HEK293 (cell line): Measurements from ENCODE around the gene ZBTB18.

ENCODE experiments used
- HIC1 ChIP-seq: fragments of 450-650 bp; formaldehyde crosslinking; IDR thresholded peaks from 2 replicates; pipeline ENCODE4 v1.5.1; 2016; ENCODE audit warnings: missing biosample characterization, missing genetic modification characterization
- KLF16 ChIP-seq: fragments of 450-650 bp; formaldehyde crosslinking; IDR thresholded peaks from 2 replicates; pipeline ENCODE4 v1.5.1; 2017; ENCODE audit warnings: missing biosample characterization, missing genetic modification characterization
- MYNN ChIP-seq: fragments of 450-650 bp; formaldehyde crosslinking; IDR thresholded peaks from 2 replicates; pipeline ENCODE4 v1.5.1; 2016; ENCODE audit warnings: missing biosample characterization, missing genetic modification characterization, borderline replicate concordance
- PRDM6 ChIP-seq: fragments of 450-650 bp; formaldehyde crosslinking; IDR thresholded peaks from 2 replicates; pipeline ENCODE4 v1.5.1; 2017; ENCODE audit warnings: missing biosample characterization, missing genetic modification characterization
- SP3 ChIP-seq: fragments of 450-650 bp; formaldehyde crosslinking; IDR thresholded peaks from 2 replicates; pipeline ENCODE4 v1.5.1; 2016; ENCODE audit warnings: missing biosample characterization, missing genetic modification characterization
- TCF7L2 ChIP-seq: IDR thresholded peaks from 2 replicates; pipeline ENCODE4 v1.6.1; 2011; ENCODE audit warnings: low read depth, mild to moderate bottlenecking, inconsistent platforms, low read length, moderate library complexity, borderline replicate concordance
- WT1 ChIP-seq: fragments of 450-650 bp; formaldehyde crosslinking; IDR thresholded peaks from 2 replicates; pipeline ENCODE4 v1.5.1; 2016; ENCODE audit warnings: missing biosample characterization, missing genetic modification characterization
- YY1 ChIP-seq: fragments of 450-650 bp; formaldehyde crosslinking; IDR thresholded peaks from 2 replicates; pipeline ENCODE4 v1.5.1; 2018; ENCODE audit warnings: missing biosample characterization, missing genetic modification characterization
- ZBTB48 ChIP-seq: fragments of 450-650 bp; formaldehyde crosslinking; IDR thresholded peaks from 2 replicates; pipeline ENCODE4 v1.5.1; 2016; ENCODE audit warnings: missing biosample characterization, missing genetic modification characterization
- ZBTB7A ChIP-seq: fragments of 450-650 bp; formaldehyde crosslinking; IDR thresholded peaks from 2 replicates; pipeline ENCODE4 v1.5.1; 2016; ENCODE audit warnings: low read depth, missing biosample characterization, missing genetic modification characterization
- ZEB2 ChIP-seq: fragments of 450-650 bp; formaldehyde crosslinking; IDR thresholded peaks from 2 replicates; pipeline ENCODE4 v1.5.1; 2016; ENCODE audit warnings: missing biosample characterization, missing genetic modification characterization
- ZFHX2 ChIP-seq: fragments of 450-650 bp; formaldehyde crosslinking; conservative IDR thresholded peaks from 2 replicates; pipeline ENCODE4 v1.5.1; 2016; ENCODE audit warnings: missing biosample characterization, missing genetic modification characterization
- ZFP3 ChIP-seq: fragments of 450-650 bp; formaldehyde crosslinking; IDR thresholded peaks from 2 replicates; pipeline ENCODE4 v1.5.1; 2016; ENCODE audit warnings: low read depth, missing biosample characterization, missing genetic modification characterization
- ZNF121 ChIP-seq: fragments of 450-650 bp; formaldehyde crosslinking; IDR thresholded peaks from 2 replicates; pipeline ENCODE4 v1.5.1; 2016; ENCODE audit warnings: missing biosample characterization, missing genetic modification characterization
- ZNF138 ChIP-seq: fragments of 450-650 bp; formaldehyde crosslinking; IDR thresholded peaks from 2 replicates; pipeline ENCODE4 v1.5.1; 2016; ENCODE audit warnings: missing biosample characterization, missing genetic modification characterization, borderline replicate concordance
- ZNF140 ChIP-seq: fragments of 450-650 bp; formaldehyde crosslinking; IDR thresholded peaks from 2 replicates; pipeline ENCODE4 v1.5.1; 2016; ENCODE audit warnings: missing biosample characterization, missing genetic modification characterization
- ZNF146 ChIP-seq: fragments of 450-650 bp; formaldehyde crosslinking; IDR thresholded peaks from 2 replicates; pipeline ENCODE4 v1.5.1; 2016; ENCODE audit warnings: missing biosample characterization, missing genetic modification characterization
- ZNF175 ChIP-seq: fragments of 450-650 bp; formaldehyde crosslinking; IDR thresholded peaks from 2 replicates; pipeline ENCODE4 v1.5.1; 2016; ENCODE audit warnings: missing biosample characterization, missing genetic modification characterization
- ZNF202 ChIP-seq: fragments of 450-650 bp; formaldehyde crosslinking; IDR thresholded peaks from 2 replicates; pipeline ENCODE4 v1.5.1; 2016; ENCODE audit warnings: missing biosample characterization, missing genetic modification characterization, borderline replicate concordance
- ZNF211 ChIP-seq: fragments of 450-650 bp; formaldehyde crosslinking; IDR thresholded peaks from 2 replicates; pipeline ENCODE4 v1.5.1; 2016; ENCODE audit warnings: low read depth, missing biosample characterization, missing genetic modification characterization
- ZNF223 ChIP-seq: fragments of 450-650 bp; formaldehyde crosslinking; IDR thresholded peaks from 2 replicates; pipeline ENCODE4 v1.5.1; 2016; ENCODE audit warnings: missing biosample characterization, missing genetic modification characterization
- ZNF266 ChIP-seq: fragments of 450-650 bp; formaldehyde crosslinking; IDR thresholded peaks from 2 replicates; pipeline ENCODE4 v1.5.1; 2016; ENCODE audit warnings: missing biosample characterization, missing genetic modification characterization, low read depth
- ZNF302 ChIP-seq: fragments of 450-650 bp; formaldehyde crosslinking; IDR thresholded peaks from 2 replicates; pipeline ENCODE4 v1.5.1; 2016; ENCODE audit warnings: missing biosample characterization, missing genetic modification characterization, low read depth
- ZNF311 ChIP-seq: fragments of 450-650 bp; formaldehyde crosslinking; IDR thresholded peaks from 2 replicates; pipeline ENCODE4 v1.5.1; 2017; ENCODE audit warnings: missing biosample characterization, missing genetic modification characterization, borderline replicate concordance
- ZNF394 ChIP-seq: fragments of 450-650 bp; formaldehyde crosslinking; IDR thresholded peaks from 2 replicates; pipeline ENCODE4 v1.5.1; 2016; ENCODE audit warnings: missing biosample characterization, missing genetic modification characterization, mild to moderate bottlenecking, moderate library complexity, borderline replicate concordance
- ZNF404 ChIP-seq: fragments of 450-650 bp; formaldehyde crosslinking; IDR thresholded peaks from 2 replicates; pipeline ENCODE4 v1.5.1; 2017; ENCODE audit warnings: missing biosample characterization, missing genetic modification characterization
- ZNF433 ChIP-seq: fragments of 450-650 bp; formaldehyde crosslinking; IDR thresholded peaks from 2 replicates; pipeline ENCODE4 v1.5.1; 2016; ENCODE audit warnings: missing biosample characterization, missing genetic modification characterization, low read depth
- ZNF560 ChIP-seq: fragments of 450-650 bp; formaldehyde crosslinking; IDR thresholded peaks from 2 replicates; pipeline ENCODE4 v1.5.1; 2017; ENCODE audit warnings: missing biosample characterization, missing genetic modification characterization, borderline replicate concordance
- ZNF623 ChIP-seq: fragments of 450-650 bp; formaldehyde crosslinking; IDR thresholded peaks from 2 replicates; pipeline ENCODE4 v1.5.1; 2016; ENCODE audit warnings: missing biosample characterization, missing genetic modification characterization
- ZNF629 ChIP-seq: fragments of 450-650 bp; formaldehyde crosslinking; IDR thresholded peaks from 2 replicates; pipeline ENCODE4 v1.5.1; 2017; ENCODE audit warnings: missing biosample characterization, missing genetic modification characterization
- ZNF677 ChIP-seq: fragments of 450-650 bp; IDR thresholded peaks from 2 replicates; pipeline ENCODE4 v1.5.0; 2018; ENCODE audit warnings: missing biosample characterization, mild to moderate bottlenecking, missing genetic modification characterization, moderate library complexity
- ZNF704 ChIP-seq: fragments of 450-650 bp; formaldehyde crosslinking; IDR thresholded peaks from 2 replicates; pipeline ENCODE4 v1.5.1; 2016; ENCODE audit warnings: missing biosample characterization, missing genetic modification characterization
- ZNF747 ChIP-seq: fragments of 450-650 bp; formaldehyde crosslinking; IDR thresholded peaks from 2 replicates; pipeline ENCODE4 v1.5.1; 2016; ENCODE audit warnings: missing biosample characterization, missing genetic modification characterization
- ZNF776 ChIP-seq: fragments of 450-650 bp; formaldehyde crosslinking; IDR thresholded peaks from 2 replicates; pipeline ENCODE4 v1.5.0; 2017; ENCODE audit warnings: missing biosample characterization, missing genetic modification characterization, borderline replicate concordance
- ZSCAN18 ChIP-seq: fragments of 450-650 bp; formaldehyde crosslinking; IDR thresholded peaks from 2 replicates; pipeline ENCODE4 v1.5.1; 2016; ENCODE audit warnings: missing biosample characterization, missing genetic modification characterization
- ZSCAN23 ChIP-seq: fragments of 450-650 bp; formaldehyde crosslinking; IDR thresholded peaks from 2 replicates; pipeline ENCODE4 v1.5.1; 2016; ENCODE audit warnings: missing biosample characterization, missing genetic modification characterization

The ZBTB18 gene

GRCh38 chr1:244047621-244048255, 3.3 kb upstream of the ZBTB18 start (continued):
- TF ChIP-seq ZNF704 (tag by site-specific recombination) (peak; percentile 45; the same call in 1 of the 2 replicates), YY1 (tag by site-specific recombination) (peak; percentile 53; the same call in 1 of the 2 replicates), ZNF560 (tag by site-specific recombination) (no peak), ZNF202 (tag by site-specific recombination) (no peak), ZSCAN23 (tag by site-specific recombination) (no peak), ZNF629 (tag by site-specific recombination) (peak; percentile 97), ZNF223 (tag by site-specific recombination) (0 out of 2 replicates have a peak, but pooled peaks have one; percentile 44), MYNN (no peak), ZFP3 (no peak), ZNF433 (tag by site-specific recombination) (no peak), ZNF266 (no peak), WT1 (tag by site-specific recombination) (peak; percentile 74; the same call in 1 of the 2 replicates), ZNF404 (tag by site-specific recombination) (no peak), TCF7L2 (no peak), SP3 (tag by site-specific recombination) (no peak), ZNF311 (no peak), KLF16 (tag by site-specific recombination) (peak; percentile 73; the same call in 1 of the 2 replicates), ZSCAN18 (no peak), ZNF747 (tag by site-specific recombination) (no peak), ZBTB48 (peak; percentile 78; the same call in 1 of the 2 replicates), PRDM6 (tag by site-specific recombination) (no peak), ZNF175 (tag by site-specific recombination) (no peak), ZFHX2 (tag by site-specific recombination) (no peak), ZBTB7A (tag by site-specific recombination) (peak; percentile 87), ZNF677 (peak; percentile 28; the same call in 1 of the 2 replicates), ZNF140 (tag by site-specific recombination) (no peak), ZNF211 (no peak), ZNF146 (peak; percentile 65), ZNF776 (tag by site-specific recombination) (no peak), ZEB2 (tag by site-specific recombination) (peak; percentile 94), ZNF138 (tag by site-specific recombination) (0 out of 2 replicates have a peak, but pooled peaks have one; percentile 38), ZNF121 (tag by site-specific recombination) (0 out of 2 replicates have a peak, but pooled peaks have one; percentile 17), ZNF623 (0 out of 2 replicates have a peak, but pooled peaks have one; percentile 18), HIC1 (tag by site-specific recombination) (peak; percentile 98), ZNF302 (tag by site-specific recombination) (no peak), ZNF394 (peak; percentile 53; the same call in 1 of the 2 replicates)
